Stimulated activated naive CD8-positive, alpha-beta T cell treated with anti-CD3 and anti-CD28 coated beads, Interleukin-15, Interleukin-2, amounts not matched to agents 100 ng/mL and 50 ng/mL, for 24 hours (primary cell): ENCODE results near the gene SNRNP40.

Experiments used
- H3K27ac Mint-ChIP-seq: one replicate; pipeline ENCODE4 v1.8.0; 2021; ENCODE audit warnings: mild to moderate bottlenecking, mixed read lengths
- H3K27me3 Mint-ChIP-seq: one replicate; pipeline ENCODE4 v1.8.0; 2021; ENCODE audit warnings: mixed read lengths
- H3K36me3 Mint-ChIP-seq: one replicate; pipeline ENCODE4 v1.8.0; 2021; ENCODE audit warnings: low read depth, mixed read lengths
- H3K4me1 Mint-ChIP-seq: one replicate; pipeline ENCODE4 v1.8.0; 2021; ENCODE audit warnings: low read depth, mixed read lengths
- H3K4me3 Mint-ChIP-seq: one replicate; pipeline ENCODE4 v1.8.0; 2021; ENCODE audit warnings: mild to moderate bottlenecking, mixed read lengths
- H3K9me3 Mint-ChIP-seq: one replicate; pipeline ENCODE4 v1.8.0; 2021; ENCODE audit warnings: mixed read lengths

SNRNP40 gene

DNA sequence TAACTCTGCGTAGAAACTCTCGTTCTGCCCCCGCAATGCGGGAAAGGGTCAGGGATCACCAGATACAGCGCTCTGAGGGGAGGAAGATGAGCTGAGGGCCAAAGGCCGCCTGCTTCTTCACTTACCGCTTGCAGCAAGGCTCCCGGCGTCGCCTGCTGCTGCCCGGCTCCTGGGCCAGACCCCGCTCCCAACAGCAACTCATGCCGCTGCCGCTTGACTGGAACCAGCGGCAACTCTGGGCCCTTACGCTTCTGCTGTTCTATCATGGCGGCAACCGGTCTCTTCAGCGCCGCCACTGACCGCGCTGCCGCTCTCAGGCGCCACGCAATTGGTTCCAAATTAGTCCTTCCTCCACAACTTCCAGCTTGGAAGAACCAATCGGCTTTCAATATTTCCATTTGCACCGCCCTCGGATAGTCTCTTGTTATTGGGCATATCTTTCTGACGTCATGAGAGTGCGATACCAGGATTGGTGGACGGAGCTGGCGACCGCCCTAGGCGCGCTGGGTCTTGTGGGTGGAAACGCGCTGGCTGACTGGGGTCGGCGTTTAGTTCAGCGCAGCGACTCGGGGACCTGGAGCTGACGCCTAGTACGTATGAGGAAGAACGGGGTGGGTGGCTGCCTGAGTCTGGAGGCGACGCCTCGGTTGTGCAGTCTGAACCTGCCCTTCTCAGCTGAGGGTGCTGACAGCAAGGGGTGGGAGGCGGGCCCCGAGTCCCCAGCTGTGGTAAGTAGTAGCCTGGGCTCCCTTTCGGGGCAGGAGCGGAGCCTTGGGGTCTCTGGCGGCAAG lies at the start of gene SNRNP40, which contains the start of gene ZCCHC17:
SNRNP40 (minus strand) TSS at position 303 of the 791 bp plus-strand sequence; CDS start at position 266, 37 bp downstream.
ZCCHC17 (plus strand) TSS at position 547 of the 791 bp plus-strand sequence. CDS start 13,067 bp downstream, outside the sequence.
- Mint-ChIP-seq H3K27ac (no peak within 1 kb of the TSS), H3K36me3 (peaks cover 35% of the 10 kb centered on the region), H3K9me3 (no peaks in the 10 kb centered on the region), H3K4me3 (no peak within 1 kb of the TSS), H3K4me1 (peaks cover 31% of the 10 kb centered on the region), H3K27me3 (no peaks in the 10 kb centered on the region)

DNA sequence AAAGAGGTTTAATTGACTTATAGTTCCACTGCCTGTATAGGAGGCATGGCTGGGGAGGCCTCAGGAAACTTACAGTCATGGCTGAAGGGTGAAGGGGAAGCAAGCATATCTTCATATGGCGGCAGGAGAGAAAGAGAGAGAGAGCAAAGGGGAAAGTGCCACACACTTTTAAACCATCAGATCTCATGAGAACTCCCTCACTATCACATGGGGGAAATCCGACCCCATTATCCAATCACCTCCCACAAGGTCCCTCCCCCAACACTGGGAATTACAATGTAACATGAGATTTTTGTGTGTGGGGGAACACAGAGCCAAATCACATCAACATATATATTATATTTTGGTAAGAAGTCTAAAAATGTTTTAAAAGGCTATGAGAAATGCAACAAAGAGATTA lies 49.0 kb upstream of the SNRNP40 start:
- Mint-ChIP-seq H3K4me3 (no peak overlapping the region), H3K4me1 (no peaks in the 10 kb centered on the region), H3K27me3 (no peaks in the 10 kb centered on the region), H3K36me3 (peaks cover 25% of the 10 kb centered on the region), H3K9me3 (no peaks in the 10 kb centered on the region), H3K27ac (no peak overlapping the region)

DNA sequence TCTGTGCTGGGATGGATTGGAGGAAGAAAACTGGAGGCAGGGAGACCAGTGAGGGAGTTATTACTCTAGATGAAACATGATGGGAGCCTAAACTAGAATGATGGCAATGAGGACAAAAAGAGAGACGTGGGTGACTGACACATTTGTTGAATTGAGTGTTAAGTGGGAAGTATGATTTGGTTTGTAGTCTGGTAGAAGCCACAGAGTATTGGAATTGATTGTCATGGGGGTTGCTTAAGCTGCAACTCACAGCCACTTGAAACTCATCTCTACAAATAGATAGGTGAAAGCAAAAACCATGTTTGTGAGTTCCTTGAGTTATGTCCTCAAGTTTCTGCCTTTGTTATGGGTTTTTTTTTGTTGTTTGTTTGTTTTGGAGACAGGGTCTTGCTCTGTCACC lies 47.9 kb upstream of the SNRNP40 start:
- no peaks in the 10 kb centered on the region for H3K27me3 Mint-ChIP-seq
- H3K4me1 Mint-ChIP-seq = no peaks in the 10 kb centered on the region

DNA sequence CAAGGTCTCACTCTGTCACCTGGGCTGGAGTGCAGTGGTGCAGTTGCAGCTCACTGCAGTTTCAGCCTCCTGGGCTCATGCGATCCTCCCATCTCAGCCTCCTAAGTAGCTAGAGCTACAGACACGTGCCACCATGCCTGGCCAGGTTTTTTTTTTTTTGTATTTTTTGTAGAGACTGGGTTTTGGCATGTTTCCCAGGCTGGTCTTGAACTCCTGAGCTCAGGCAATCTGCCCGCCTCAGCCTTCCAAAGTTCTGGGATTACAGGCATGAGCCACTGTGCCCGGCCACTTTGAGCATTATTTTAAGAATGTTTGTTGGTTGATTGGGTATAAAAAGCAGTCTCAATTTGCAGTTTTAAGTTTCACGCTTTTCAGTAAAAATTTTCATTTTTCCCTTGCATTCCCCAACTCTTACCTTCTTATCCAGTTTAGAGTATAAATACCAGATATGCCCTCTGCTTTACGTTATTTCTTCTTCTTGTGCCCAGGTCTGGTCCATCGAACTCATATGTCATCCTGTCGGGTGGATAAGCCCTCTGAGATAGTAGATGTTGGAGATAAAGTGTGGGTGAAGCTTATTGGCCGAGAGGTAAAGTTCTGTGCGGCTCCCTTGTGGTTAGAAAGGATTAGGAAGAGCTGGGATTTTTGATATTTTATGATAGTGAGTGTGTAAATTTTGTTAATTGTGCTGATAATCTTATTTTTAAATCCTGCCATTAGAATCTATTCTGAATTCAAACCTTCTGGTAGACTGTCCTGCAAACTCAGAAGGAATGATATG lies 40.3 kb upstream of the SNRNP40 start:
- H3K4me1 Mint-ChIP-seq = no peaks in the 10 kb centered on the region
- H3K27me3 Mint-ChIP-seq = no peaks in the 10 kb centered on the region
- no peak overlapping the region for H3K4me3 Mint-ChIP-seq
- no peaks in the 10 kb centered on the region for H3K9me3 Mint-ChIP-seq
- peaks cover 31% of the 10 kb centered on the region for H3K36me3 Mint-ChIP-seq
- no peak overlapping the region for H3K27ac Mint-ChIP-seq

More for the DNA sequence above, 47.9 kb upstream of the SNRNP40 start:
- H3K27ac Mint-ChIP-seq = peak overlapping the region; percentile 3
- H3K36me3 Mint-ChIP-seq = peaks cover 25% of the 10 kb centered on the region
- no peaks in the 10 kb centered on the region for H3K9me3 Mint-ChIP-seq
- no peak overlapping the region for H3K4me3 Mint-ChIP-seq

DNA sequence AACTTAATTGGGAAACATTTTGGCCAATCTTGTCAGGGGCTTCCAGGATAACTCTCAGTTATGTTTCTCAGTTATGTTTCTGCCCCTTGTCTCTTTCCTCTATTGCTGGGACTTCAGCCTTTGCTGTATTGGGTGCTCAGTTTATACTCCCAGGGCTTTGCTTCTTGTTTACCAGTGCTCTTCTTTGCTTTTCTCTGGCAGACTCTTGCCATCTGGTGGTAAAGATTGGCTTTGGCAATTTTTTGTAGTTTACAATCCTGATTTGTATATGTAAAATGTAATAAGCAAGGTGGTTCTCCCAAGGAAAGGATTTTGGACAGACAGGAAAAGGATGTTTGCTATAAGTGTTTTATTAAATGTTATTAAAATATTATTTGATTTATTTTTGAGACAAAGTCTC lies 38.4 kb upstream of the SNRNP40 start:
- no peaks in the 10 kb centered on the region for H3K4me1 Mint-ChIP-seq
- no peaks in the 10 kb centered on the region for H3K27me3 Mint-ChIP-seq
- H3K36me3 Mint-ChIP-seq = peaks cover 34% of the 10 kb centered on the region
- no peaks in the 10 kb centered on the region for H3K9me3 Mint-ChIP-seq
- H3K27ac Mint-ChIP-seq = no peak overlapping the region
- H3K4me3 Mint-ChIP-seq = no peak overlapping the region

DNA sequence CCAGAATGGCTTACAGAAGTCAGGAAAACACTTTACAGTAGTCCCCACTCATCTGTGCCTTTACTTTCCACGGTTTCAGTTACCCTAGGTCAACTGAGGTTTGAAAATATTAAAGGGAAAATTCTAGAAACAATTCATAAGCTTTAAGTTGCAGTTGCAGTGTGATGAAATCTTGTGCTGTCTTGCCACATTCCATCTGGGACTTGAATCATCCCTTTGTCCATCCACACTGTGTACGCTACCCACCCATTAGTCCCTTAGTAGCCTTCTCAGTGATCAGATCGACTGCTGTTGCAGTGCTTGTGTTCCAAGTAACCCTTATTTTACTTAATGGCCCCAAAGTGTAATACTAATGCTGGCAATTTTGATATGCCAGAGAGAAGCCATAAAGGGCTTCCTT lies 30.8 kb upstream of the SNRNP40 start:
- Mint-ChIP-seq H3K36me3 (peaks cover 16% of the 10 kb centered on the region), H3K4me3 (no peak overlapping the region), H3K9me3 (no peaks in the 10 kb centered on the region), H3K27me3 (no peaks in the 10 kb centered on the region), H3K27ac (no peak overlapping the region), H3K4me1 (no peaks in the 10 kb centered on the region)

DNA sequence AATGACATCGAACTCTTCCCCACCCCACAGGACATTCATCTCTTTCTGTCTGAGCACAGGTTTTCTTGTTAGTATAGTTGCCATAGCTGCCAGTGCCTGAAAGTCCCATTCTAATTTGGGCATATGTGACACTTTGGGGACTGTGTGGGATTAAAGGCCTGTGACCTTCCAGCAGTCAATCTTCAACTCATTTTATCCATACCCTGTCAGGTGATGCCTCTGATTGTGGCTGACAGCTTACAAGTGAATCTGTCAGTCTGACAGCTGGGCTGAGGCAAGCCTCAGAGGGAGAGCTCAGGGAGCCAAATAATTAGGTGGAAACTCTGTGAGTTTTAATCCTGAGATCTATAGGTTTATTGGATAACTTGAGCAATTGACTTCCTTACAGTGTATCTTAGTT lies 29.9 kb upstream of the SNRNP40 start:
- peaks cover 15% of the 10 kb centered on the region for H3K36me3 Mint-ChIP-seq
- H3K4me3 Mint-ChIP-seq = no peak overlapping the region
- no peaks in the 10 kb centered on the region for H3K27me3 Mint-ChIP-seq
- no peaks in the 10 kb centered on the region for H3K9me3 Mint-ChIP-seq
- no peak overlapping the region for H3K27ac Mint-ChIP-seq
- H3K4me1 Mint-ChIP-seq = no peaks in the 10 kb centered on the region

DNA sequence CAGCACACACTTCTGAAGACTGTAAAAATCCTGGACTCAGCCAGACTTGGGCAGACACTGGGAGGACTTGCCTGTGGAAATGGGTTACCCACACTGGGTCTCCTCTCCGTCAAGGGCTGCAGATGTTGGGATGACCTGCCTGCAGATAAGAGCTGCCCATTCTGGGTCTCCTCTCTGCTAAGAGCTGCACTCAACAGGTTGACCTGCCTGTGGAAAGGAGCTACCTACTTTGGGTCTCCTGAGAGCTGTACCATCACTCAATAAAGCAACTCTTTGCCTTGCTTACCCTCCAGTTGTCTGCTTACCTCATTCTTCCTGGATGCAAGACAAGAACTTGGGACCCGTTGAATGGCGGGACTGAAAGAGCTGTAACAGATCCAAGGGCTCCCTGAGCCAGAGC lies 28.4 kb upstream of the SNRNP40 start:
- Mint-ChIP-seq H3K4me3 (no peak overlapping the region), H3K36me3 (peaks cover 26% of the 10 kb centered on the region), H3K4me1 (no peaks in the 10 kb centered on the region), H3K27me3 (no peaks in the 10 kb centered on the region), H3K27ac (no peak overlapping the region), H3K9me3 (no peaks in the 10 kb centered on the region)

DNA sequence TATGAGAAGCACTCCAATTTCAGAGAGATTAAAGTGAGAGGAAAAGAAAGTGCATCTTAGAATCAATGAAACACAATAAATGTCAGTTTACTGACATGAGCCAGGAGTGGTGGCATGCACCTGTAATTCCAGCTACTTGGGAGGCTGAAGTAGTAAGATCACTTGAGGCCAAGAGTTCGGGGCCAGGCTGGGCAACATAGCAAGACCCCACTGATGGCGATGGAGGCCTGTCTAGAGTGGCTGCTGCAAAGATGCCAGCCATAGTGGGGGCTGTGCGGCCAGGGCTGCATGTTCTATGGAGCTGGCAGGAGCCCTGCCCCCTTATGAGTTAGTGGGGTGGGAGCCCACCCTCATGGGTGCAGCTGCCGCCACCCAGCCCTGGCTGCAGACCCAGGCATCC lies 27.5 kb upstream of the SNRNP40 start:
- Mint-ChIP-seq H3K9me3 (no peaks in the 10 kb centered on the region), H3K36me3 (peaks cover 30% of the 10 kb centered on the region), H3K4me1 (no peaks in the 10 kb centered on the region), H3K27me3 (no peaks in the 10 kb centered on the region), H3K27ac (no peak overlapping the region), H3K4me3 (no peak overlapping the region)

DNA sequence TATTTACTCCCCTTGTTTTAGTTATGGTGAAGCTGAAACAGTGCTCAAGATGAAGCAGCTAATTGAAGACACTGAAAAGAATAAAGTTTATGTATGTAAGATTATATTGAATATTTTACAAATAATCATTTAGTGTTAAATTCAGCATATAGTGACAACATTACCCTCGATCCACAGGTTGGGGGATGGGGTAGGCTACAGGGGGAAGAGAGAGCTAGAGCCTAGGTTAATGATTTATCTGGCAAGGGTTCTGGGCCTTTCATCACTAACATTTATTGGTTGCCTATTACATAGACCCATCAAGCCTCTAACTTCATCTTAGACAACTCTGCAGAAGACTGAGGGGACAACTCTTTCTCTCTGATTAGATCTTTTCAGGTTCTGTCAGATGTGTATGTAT lies 21.6 kb upstream of the SNRNP40 start:
- no peaks in the 10 kb centered on the region for H3K27me3 Mint-ChIP-seq
- no peak overlapping the region for H3K4me3 Mint-ChIP-seq
- no peaks in the 10 kb centered on the region for H3K4me1 Mint-ChIP-seq
- H3K9me3 Mint-ChIP-seq = no peaks in the 10 kb centered on the region
- H3K27ac Mint-ChIP-seq = no peak overlapping the region
- H3K36me3 Mint-ChIP-seq = peaks cover 65% of the 10 kb centered on the region

DNA sequence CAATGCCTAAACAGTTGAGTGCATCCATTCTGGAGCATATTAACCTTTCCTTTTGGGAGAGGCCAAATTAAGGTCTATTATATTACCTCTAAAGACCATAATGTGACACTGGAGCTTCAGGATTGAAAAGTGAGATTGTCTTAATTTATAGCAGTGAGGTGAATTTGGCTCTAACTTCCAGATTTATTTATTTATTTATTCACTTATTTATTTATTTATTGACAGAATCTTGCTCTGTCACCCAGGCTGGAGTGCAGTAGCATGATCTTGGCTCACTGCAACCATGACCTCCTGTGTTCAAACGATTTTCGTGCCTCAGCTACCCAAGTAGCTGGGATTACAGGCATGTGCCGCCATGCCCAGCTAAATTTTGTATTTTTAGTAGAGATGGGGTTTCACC lies 19.3 kb upstream of the SNRNP40 start:
- Mint-ChIP-seq H3K36me3 (peaks cover 67% of the 10 kb centered on the region), H3K9me3 (no peaks in the 10 kb centered on the region), H3K4me1 (no peaks in the 10 kb centered on the region), H3K27me3 (no peaks in the 10 kb centered on the region), H3K27ac (no peak overlapping the region), H3K4me3 (no peak overlapping the region)

DNA sequence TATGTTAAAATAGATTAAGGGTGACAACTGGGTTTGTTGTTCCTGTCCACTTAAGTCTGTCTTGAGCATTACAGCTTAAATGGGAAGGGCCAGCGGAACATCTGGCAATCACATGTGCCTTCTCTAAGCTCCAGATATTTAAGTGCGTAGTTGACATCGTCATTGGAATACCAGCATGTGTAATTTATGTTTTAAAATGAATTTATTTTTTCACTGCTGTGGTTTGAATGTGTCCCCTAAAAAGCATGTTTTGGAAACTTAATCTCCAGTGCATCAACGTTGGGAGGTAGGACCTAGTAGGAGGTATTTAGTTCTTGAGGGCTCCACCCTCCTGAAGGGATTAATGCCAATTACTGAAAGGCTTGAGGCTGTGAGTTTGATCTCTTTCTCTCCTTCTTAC lies 13.6 kb upstream of the SNRNP40 start:
- H3K9me3 Mint-ChIP-seq = no peaks in the 10 kb centered on the region
- peaks cover 53% of the 10 kb centered on the region for H3K36me3 Mint-ChIP-seq
- H3K27ac Mint-ChIP-seq = no peak overlapping the region
- no peak overlapping the region for H3K4me3 Mint-ChIP-seq
- no peaks in the 10 kb centered on the region for H3K4me1 Mint-ChIP-seq
- no peaks in the 10 kb centered on the region for H3K27me3 Mint-ChIP-seq

DNA sequence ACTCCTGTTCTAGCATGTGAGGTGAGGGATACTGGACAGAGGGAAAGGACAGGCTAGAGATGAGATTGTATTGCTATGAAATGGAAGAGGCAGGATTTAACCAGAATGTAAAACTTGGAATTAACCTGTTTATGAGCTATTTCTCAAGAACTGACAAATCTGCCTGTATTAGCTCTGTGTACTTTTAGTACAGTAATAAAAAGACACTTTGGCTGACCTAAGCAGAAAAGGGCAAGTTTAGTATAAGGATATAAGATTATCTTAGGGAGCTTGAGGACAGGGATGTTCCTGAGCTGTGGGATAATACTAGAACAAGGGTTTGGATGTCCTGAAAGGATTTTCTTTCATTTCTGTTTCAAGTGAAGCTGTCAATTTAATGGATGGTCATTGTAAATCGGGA lies 11.4 kb upstream of the SNRNP40 start:
- Mint-ChIP-seq H3K27ac (no peak overlapping the region), H3K4me1 (peaks cover 3% of the 10 kb centered on the region), H3K27me3 (no peaks in the 10 kb centered on the region), H3K4me3 (no peak overlapping the region), H3K9me3 (no peaks in the 10 kb centered on the region), H3K36me3 (peaks cover 38% of the 10 kb centered on the region)

DNA sequence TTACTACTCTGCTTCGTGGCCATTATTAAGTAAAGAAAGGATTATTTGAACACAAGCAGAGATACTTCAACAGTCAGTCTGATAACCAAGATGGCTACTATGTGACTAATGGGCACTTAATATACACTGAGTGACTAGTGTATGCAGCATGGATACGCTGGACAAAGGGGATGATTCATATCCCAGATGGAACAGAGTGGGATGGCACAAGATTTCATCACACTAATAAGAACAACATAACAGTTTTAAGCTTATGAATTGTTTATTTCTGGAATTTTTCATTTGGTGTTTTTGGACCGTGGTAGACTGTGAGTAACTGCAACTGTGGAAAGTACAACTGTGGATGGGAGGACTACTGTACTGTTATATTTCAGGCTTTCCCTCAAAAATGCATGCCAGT lies 9.7 kb upstream of the SNRNP40 start:
- Mint-ChIP-seq H3K4me1 (peaks cover 3% of the 10 kb centered on the region), H3K27ac (no peak overlapping the region), H3K4me3 (no peak overlapping the region), H3K9me3 (no peaks in the 10 kb centered on the region), H3K36me3 (peaks cover 32% of the 10 kb centered on the region), H3K27me3 (no peaks in the 10 kb centered on the region)

DNA sequence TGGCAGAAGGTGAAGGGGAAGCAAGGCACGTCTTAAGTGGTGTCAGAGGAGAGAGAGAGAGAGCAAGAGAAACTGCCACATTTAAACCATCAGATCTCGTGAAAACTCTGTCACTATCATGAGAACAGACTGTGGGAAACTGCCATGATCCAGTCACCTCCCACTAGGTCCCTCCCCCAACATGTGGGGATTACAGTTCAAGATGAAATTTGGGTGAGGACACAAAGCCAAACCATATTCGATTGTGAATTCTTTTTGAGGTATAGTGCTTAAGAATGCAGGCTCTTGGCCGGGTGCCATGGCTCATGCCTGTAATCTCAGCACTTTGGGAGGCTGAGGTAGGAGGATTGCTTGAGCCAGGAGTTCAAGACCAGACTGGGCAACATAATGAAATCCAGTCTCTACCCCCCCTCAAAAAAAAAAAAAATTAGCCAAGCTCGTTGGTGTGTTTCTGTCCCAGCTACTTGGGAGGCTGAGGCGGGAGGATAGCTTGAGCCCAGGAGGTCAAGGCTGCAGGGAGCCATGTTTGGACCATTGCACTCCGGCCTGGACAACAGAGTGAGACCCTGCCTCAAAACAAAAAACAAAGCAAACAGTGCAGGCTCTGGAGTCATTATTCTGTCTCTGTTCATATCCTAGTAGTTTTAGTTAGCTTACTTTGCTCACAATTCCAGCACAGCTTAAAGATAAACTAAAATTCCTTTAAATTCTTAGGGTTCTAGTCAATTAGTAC lies 6.3 kb upstream of the SNRNP40 start:
- no peak overlapping the region for H3K27ac Mint-ChIP-seq
- peaks cover 24% of the 10 kb centered on the region for H3K4me1 Mint-ChIP-seq
- H3K4me3 Mint-ChIP-seq = no peak overlapping the region
- H3K27me3 Mint-ChIP-seq = no peaks in the 10 kb centered on the region
- H3K36me3 Mint-ChIP-seq = peaks cover 20% of the 10 kb centered on the region
- H3K9me3 Mint-ChIP-seq = no peaks in the 10 kb centered on the region
